GM18907 (cell line): ENCODE measurements around the gene TXK.
A peak's percentile ranks its signal among the peaks of the same experiment; 100 is the strongest.
"Not testable (repeated sequence)": the region's sequence is repeated elsewhere in the genome, so short reads cannot be mapped to it uniquely, and the experiment has no call there.

ENCODE experiments used
- ATAC-seq: cut with Tn5 transposase; IDR thresholded peaks from one replicate; pipeline ENCODE4 v1.9.1; 2021; ENCODE audit warnings: mild to moderate bottlenecking, moderate library complexity; ENCODE audit not compliant: unreplicated experiment

TXK gene

DNA sequence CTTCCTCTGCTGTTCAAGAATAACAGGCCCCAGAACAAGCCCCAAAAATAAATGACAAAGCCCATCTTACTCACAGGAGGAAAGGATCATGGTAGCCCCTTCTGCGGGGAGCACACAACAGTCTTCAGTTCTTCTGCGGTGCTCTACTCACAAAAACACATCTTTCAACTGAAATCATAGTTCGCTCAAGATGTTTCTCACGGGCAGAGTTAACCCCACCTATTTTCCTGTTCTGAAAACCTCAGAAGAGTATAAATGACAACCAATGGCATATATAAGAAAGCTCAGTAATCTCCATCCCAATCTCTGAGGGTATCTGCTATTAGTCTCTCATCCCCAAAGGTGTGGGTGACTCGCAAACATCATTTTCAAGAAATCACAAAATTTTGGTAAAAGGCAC is at the start of gene TXK:
TXK (minus strand) TSS at position 170 of the 400 bp plus-strand sequence; CDS start at position 90, 80 bp downstream.
- ATAC-seq: no peak

DNA sequence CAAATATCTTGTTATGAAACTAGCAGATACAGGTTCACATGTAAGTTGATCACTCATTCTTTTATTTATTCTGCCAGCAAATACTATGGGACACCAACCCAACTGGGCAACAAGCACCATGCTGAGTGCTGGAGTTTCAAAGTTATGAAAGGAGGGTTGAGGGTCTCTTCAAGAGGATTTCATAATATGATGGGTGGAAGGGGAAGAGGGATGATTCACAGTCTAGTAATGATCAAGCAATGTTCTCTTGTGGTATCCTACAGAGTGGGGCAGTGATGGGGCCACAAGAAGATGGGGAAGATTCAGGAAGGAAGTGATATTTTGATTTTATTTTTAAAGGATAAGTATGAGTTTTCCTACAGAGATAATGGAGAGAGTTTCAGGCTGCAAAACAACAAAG is 46.2 kb upstream of the TXK start:
- ATAC-seq: no peak

DNA sequence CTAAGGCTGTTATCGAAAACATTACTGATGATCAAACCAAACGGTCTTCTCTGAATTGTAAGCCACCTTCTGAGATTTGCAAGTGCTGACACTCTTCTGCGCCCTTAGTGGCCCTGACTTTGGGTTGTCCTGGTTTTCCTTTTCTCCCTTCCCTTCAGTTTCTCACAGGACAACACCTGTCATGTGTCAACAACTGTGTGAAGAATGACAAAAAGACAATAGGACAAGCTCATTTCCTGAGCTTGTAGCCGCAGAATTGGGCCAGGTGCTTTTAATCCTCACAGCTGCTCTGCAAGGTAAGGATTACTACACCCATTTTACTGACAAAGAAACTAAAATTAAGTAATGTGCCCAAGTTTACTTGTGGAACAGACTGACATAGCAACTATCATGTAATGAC is 44.9 kb upstream of the TXK start:
- no peak for ATAC-seq

DNA sequence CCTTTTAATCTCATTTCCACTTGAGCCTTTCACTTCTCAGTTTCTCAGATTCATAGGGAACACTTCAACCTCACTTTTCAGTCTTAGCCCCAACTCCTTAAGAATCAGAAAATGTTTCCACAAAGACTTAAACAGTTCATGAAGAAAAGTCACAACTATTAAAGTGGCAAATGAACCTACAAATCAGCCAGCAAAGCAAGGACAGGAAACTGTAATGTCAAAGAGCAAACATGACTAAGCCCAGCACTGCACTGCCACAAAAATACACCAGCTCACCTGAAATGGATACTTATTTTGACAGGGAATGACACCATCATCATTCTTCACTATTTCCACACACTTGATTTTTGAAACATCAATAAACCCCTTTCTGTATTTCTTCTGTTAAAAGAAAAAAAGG is 41.8 kb upstream of the TXK start:
- ATAC-seq: no peak

DNA sequence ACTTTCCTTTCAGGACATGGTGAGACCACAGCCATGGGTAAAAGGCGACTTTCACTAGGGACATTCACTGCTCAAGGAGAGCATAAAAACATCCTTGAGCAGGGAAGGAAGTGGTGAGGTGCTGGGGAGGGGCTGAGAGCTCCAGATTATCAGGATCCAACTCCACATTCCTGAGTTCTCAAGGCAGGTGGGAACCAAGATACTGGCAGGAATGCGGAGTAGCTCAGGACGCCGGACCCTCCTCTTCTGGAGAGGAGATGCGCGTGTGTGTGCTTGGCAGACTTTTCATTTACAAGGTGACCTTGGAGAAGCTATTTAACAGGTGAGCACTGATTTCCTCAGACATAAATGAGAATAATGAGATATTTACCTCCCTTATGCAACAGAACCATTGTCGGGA is 41.3 kb upstream of the TXK start:
- ATAC-seq: no peak

DNA sequence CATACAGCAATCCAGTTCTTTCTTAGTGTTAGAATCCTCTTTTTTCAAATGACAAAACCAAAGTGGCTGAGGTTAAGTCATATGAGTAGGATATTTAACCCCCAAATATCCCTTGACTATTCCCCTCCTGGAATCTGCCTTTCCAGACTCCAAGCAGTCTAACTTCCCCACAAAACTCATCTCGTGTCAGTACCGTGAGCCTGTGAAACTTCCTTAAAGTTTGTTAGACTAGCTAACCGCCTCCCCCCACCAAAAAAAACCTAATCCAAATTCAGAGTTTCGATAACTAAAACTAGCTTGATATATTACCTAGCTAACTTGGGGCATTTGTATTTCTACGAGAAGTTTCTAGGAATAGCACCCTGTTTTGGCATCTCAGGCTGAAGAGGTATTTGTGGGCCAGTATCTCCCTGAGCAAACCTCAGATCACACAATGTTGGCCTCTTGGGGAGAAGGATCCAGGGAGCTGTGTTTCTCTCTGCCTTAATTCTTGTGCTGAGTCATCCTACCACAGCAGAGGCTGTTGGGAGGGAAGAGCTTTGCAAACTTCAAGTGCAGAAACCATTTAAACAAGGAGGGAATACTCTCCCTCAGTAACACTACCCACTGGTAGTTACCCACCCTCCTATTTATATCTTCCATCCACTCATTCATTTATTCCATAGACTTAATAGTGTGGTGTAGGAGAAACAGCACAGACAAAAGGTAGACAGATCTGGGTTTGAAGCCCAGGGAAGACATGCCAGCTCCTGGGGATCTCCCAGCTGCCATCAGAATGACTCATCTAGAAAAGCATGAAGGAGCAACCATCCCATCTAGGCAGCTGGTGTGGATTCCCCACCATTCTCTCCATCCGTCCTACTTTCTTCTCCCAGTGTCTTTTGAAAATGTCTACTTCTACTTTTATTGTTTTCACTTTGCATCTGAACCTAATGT is 39.3 kb upstream of the TXK start:
- peak; percentile 78 for ATAC-seq

DNA sequence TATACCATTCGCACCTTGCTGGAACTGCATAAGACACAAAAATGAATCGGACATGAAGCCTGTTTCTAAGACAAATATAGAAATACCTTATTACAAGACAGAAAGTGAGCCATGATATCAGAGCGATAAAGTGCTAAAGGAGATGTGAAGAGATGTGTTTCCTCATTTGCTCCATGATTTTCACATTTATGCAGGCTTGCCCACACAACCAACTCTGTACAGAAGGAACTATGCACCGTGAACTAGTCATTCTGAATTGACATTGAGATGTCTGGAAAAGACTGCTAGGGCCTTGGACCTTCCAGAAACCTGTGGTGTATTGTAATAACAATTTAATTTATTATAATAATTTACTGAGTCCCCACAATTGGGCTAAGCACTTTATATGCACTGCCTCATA is 38.6 kb upstream of the TXK start:
- no peak for ATAC-seq

DNA sequence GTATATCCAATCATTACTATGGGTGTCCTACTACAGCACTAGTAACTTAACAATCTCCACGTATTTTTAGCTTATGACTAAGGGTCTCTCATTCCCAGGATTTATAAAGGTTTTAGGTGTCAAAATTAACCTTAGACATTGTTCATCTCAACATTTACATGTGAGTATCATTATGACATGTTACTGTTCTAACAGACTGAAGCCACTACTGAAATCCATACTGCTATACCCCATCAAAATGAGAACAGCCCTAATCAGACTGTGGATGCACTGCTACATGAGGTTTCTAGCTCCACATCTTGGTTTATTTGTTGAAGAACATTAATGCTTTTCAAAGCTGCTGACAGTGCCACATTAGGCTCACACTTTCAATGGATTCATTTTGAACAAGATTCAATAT is 35.6 kb upstream of the TXK start:
- no peak for ATAC-seq

DNA sequence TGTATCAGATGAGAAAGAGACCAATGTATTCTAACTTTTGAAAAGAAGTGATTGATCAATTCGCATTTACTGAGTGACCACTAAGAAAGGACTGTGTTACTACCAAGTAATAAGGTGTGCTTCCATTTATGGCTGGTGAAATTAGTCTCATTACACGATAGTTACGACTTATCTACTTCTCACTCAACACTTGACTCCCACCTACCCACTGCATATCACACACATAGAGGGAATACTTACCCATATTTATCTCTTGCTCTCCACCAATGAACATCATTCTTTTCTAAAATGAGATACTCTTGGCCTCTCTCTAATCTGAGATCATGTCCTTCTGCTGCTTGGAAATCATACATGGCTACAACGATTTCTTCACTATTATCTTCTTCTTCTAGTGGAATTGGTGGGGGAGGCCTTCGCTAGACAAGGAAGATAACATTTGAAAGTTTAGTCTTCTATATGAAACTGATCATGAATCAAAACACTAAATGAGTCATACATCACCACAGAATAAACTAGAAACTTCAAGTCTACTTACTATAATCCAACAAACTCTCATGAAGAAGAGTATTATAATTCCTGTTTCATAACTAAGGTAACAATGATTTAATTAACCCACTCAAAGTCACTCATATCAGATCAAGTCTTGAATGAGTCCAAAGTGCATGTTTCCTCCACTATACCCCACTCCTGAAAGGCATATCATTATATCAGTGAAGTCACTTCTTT is 33.7 kb upstream of the TXK start:
- ATAC-seq: peak; percentile 60

DNA sequence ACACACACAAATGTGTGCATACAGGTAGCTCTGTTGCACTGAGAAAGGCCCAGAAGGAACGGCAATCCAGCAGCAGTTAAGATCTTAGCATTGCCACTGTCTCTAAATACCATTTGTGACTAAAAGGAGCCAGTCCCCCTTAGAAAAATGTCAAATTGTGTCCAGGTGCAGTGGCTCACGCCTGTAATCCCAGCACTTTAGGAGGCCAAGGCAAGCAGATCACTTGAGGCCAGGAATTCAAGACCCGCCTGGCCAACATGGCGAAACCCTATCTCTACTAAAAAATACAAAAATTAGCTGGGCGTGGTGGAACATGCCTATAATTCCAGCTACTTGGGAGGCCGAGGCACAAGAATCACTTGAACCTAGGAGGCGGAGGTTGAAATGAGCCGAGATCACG is 30.5 kb upstream of the TXK start:
- ATAC-seq: not testable (repeated sequence)

DNA sequence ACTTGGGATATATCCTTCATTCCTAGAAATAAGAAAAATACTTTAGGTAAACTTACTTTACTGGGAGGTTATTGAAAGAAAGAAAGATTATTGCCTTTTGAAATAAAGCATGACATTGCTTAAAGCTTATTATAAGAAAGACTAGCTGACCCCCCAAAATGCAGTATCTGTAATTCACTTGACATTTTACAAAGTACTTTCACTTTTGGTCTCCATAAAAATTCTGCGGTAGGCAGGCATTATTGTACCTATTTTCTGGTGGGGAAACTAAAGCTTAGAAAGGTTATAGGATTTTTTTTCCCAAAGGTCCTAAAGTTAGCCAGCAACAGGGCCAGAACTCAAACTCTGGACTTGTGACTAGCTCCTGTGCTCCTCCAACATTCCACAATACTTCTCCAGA is 29.7 kb upstream of the TXK start:
- no peak for ATAC-seq

DNA sequence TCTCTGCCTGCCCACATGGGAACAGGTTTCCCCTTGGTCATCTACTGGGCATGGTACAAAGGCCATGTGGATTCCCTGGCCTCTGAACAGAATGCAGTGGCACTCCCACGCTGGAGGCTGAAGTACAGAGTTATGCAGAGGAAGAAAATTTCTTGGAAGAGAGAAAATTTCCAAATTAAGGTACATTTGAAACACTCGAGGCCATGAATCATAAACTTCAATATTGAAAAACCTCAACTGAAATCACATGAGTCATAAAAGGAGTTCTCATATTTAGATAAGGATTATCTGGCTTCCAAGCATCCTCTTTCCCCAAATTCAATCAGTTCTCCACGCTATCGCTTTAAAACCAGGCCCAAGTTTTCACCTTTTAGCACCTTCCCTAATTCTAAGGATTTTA is 28.1 kb upstream of the TXK start:
- ATAC-seq: no peak

DNA sequence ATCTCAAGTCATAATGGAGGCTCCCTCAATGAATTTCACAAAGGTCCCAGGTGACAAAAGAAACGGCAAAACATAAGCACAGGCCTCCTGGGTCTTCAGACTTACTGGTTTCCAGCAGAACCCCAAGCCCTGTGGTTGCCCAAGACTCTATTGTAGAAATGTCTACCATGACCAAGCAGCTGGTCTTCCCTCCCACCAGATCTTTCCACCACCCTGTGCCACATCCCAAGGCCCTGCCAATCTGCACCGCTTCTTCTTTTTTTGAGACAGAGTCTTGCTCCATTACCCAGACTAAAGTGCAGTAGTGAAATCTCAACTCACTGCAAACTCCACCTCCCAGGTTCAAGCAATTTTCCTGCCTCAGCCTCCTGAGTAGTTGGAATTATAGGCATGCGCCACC is 23.2 kb upstream of the TXK start:
- no peak for ATAC-seq

DNA sequence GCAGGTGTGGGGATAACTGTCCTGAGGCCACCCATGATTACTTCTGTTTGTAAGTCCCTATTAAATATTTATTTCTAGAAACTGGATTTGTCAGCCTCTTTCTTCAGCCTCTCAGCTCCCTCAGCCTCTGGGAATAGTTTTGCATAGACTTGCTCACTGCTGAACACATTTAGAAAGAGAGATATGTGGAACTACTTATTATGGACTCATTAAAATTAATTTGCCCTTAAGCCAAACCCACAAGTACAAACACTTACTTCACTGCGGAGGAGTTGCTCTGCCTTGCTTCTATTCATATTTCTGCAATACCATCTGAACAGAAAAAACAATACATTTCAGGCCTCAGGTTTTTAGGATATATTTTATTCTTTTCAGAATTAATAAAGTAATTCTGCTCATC is 22.4 kb upstream of the TXK start:
- no peak for ATAC-seq

DNA sequence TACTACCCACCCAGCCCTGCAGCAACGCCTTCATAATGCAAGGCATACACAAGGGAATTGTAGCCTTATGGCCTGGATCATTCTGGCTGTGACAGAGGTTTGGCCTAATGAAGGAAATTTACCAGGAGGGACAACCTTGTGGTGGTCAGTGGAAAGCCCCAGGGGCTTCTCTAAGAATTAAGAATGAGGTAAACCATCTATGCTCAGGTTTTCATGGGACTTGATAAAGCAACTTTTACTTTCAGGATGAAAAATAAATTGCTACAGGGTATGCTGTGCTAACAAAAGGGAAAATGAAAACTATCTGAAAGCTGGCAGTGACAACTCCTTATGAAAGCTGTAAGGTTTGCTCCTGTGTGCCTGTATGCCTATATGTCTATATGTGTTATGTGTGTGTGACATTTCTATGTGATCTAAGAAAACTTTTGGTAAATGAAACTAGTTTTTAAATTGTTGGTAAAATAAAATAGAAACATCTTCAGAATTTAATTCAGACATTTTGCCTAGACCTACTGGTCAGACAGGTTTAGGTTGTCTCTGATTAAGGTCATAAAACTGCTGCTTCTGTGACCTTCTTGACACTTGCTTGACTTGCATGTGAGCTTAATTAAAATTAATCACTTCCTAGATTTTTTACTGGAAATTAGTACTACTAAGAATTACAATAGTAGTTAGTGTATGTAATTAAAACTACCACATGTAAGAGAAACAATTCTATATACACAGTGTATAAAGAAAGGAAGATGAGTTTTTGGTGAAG is 19.9 kb upstream of the TXK start:
- ATAC-seq: peak; percentile 71

DNA sequence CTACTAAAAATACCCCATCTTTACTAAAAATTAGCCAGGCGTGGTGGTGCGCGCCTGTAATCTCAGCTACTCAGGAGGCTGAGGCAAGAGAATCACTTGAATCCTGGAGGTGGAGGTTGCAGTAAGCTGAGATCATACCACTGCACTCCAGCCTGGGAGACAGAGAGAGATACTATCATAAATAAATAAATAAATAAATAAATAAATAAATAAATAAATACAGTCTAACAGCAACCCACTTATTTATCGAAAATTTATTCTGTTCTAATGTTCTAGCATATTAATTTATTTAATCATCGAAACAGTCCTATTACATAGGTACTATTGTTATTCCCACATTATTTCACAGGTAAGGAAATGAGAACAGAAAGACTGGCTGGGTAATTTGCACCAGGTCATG is 18.2 kb upstream of the TXK start:
- no peak for ATAC-seq

DNA sequence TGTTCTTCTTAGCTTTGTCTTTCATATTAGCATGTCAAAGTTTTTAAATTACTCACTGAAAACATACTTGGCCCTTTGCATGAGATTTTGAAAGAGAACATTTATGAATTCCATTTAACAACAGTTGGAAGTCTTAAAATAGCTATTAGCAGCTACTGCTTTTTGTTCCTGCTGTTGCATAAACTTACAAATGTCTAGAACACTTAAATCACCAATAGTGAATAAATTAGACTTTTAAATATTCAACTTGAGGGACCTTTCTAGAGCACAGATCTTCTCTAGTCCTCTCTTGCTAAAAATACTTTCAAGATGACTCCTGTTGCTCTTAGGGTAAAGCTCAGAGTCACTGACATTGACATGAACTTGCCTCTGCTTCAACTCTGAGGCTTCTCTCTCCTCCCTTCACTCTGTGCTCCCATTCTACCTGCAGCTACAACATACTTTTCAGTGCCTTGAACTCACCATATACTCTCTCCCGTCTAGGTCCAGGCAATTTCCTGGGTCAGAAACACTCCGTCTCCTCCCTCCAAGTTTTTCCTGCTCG is 15.8 kb upstream of the TXK start:
- no peak for ATAC-seq

DNA sequence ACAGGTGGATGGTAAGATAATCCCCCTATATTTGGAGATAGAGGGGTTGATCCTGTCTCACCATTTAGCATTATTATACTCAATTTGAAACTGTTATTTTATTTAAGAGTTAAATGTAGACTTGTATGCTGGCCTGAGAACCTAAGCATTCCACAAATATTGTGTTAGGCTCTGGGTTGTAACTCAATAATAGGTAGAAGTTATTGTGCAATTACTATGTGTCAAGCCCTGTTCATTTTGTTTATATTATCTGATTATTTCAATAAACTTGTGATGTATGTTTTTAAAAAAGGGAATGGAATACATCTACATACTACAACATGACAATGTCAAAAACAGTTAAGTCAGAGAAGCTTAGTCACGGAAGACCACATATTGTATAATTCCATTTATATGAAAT is 13.6 kb upstream of the TXK start:
- ATAC-seq: no peak

DNA sequence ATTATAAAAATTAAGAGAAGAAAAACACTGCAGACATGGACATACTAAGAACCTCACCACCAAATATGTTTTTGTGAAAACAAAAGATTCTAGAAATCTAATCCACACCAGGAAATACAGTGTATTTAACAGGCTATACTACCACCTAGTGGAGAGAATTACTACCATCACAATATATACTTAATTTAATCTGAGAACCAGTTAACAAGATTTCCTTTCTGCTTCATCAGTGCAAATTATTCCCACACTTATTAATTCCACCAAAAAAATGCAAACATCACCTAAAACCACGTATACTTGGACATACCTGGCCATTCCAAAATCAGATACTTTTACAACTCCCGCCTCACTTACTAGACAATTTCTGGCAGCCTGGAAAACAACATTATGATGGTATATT is 7.0 kb upstream of the TXK start:
- ATAC-seq: peak; percentile 38

DNA sequence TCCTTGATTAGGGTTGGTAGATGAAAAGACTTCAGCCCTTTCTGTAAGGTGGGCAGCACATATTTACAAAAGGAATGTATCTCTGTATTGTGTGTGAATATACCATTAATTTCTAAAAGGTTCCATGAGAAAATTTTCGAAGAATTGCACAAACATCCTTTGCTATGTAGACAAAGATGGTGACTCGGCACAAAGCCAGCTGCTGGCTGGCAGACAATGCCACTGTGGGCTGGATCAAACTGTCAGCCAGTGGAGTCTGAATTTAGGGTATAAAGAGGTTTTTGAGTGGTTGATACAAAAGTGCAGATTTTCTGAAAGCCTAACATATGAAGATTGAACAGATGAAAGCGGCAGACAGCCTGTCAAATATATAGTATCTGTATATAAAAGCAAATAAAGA is 5.6 kb upstream of the TXK start:
- no peak for ATAC-seq

DNA sequence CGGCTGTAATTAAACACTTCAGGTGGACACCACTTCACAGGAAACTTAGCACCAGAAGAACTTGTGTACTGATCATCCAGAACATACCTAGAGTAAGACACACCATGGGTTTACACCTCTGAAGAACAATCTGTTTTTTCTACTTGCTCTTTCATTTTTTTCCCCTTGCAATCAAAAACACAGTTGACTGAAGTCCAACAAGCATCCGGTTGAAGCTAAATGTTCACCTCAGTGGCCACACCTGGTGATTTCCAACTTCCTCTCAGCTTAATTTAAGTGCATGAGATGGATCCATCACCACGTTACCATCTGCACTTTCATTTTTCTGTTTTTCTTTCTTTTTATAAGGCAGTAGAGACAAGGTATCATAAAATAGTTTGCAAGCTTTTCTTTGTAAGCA is 4.9 kb upstream of the TXK start:
- peak; percentile 91 for ATAC-seq
